ENCODE results near the gene SULT2A1.
"Not testable (repeated sequence)": the region's sequence is repeated elsewhere in the genome, so short reads cannot be mapped to it uniquely, and the experiment has no call there.

Gene SULT2A1, protein sequence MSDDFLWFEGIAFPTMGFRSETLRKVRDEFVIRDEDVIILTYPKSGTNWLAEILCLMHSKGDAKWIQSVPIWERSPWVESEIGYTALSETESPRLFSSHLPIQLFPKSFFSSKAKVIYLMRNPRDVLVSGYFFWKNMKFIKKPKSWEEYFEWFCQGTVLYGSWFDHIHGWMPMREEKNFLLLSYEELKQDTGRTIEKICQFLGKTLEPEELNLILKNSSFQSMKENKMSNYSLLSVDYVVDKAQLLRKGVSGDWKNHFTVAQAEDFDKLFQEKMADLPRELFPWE
- total RNA-seq: 0 reads per million in 4 experiments

DNA sequence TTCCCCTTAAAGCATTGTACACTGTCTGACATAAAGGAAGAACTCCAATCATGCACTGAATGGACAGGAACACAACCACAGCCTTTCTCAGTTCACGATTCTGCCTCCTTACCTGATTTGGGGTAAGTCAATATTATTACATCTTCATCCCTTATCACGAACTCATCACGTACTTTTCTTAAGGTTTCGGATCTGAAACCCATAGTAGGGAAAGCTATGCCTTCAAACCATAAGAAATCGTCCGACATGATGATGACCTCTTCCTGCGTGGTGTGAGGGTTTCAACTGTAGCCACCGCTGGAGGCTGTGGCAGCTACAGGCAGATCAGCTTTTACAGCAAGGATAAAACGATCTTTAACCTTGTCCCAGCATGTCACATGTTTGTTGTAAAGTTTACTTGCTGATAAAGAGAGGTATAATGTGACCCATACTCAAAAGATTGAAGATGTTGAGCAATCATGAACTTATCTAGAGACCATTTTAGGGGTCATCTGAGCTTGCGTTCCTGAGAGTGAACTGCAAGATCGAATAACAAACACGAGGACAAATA, at the start of gene SULT2A1:
TSS of gene SULT2A1 (minus strand) at position 306 of the 550 bp plus-strand sequence. CDS start at position 248, 58 bp downstream.
- no peak for DNase-seq

DNA sequence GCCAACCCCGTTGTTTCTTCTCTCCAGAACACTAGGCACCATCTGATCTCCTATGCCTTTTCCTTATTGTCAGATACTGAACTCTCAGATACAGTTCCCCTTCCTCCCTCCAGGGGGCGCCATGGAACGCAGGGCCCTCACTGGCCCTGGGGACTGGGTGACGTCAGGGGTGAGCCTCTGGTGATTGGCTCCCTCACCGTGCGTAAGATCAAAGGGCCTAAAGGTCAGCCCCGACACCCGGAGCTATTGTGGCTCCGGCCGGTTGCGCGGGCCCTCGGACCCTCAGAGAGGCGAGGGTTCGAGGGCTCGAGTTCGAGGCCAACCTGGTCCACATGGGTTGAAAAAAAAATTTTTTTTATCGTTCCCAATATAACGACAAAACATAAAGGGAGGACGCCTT, 42.5 kb upstream of the SULT2A1 start:
- DNase-seq: not testable (repeated sequence)

DNA sequence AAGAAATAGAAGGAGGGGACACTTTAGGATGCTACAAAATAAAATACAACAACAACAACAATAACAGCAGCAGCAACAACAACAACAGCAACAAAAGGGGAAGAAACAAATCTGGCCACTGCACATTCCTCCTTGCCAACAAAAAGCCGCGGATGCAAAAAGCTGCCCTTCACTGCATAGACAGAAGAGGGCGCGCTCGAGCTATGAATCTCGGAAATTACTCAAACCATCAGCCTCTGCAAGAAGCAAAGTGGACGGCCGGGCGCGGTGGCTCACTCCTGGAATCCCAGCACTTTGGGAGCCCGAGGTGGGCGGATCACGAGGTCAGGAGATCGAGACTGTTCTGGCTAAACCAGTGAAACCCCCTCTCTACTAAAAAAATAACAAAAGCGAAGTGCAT, 34.0 kb upstream of the SULT2A1 start:
- DNase-seq: not testable (repeated sequence)

DNA sequence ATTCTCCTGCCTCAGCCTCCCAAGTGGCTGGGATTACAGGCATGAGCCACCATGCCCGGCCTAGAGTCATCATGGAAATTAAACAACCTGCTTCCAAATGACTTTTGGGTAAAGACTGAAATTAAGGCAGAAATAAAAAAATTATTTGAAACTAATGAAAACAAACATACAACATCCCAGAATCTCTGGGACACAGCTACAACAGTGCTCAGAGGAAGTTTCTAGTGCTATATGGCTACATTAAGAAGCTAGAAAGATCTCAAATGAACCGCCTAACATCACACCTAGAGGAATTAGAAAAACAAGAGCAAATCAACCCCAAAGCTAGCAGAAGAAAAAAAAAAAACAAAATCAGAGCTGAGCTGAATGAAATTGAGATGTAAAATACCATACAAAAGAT, 24.1 kb upstream of the SULT2A1 start:
- not testable (repeated sequence) for DNase-seq

DNA sequence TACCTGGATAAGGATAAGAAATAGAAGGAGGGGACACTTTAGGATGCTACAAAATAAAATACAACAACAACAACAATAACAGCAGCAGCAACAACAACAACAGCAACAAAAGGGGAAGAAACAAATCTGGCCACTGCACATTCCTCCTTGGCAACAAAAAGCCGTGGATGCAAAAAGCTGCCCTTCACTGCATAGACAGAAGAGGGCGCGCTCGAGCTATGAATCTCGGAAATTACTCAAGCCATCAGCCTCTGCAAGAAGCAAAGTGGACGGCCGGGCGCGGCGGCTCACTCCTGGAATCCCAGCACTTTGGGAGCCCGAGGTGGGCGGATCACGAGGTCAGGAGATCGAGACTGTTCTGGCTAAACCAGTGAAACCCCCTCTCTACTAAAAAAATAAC, 23.2 kb upstream of the SULT2A1 start:
- DNase-seq: not testable (repeated sequence)

DNA sequence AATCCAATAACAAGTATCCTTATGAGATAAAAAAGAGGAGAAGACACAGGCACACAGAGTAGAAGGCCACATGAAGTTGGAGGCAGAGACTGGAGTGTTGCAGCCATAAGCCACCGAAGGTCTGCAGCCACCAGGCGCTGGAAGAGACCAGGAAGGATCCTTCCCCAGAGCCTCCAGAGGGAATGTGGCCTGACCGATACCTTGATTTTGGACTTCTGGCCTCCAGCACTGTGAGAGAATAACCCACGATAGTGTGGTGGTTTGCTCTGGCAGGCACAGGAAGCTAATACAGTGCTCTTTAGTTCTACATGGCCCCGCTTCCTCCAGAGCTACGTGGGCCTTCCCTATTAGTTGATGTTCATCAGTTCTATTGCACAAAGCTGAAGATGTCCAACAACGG, 15.3 kb upstream of the SULT2A1 start:
- no peak for DNase-seq

DNA sequence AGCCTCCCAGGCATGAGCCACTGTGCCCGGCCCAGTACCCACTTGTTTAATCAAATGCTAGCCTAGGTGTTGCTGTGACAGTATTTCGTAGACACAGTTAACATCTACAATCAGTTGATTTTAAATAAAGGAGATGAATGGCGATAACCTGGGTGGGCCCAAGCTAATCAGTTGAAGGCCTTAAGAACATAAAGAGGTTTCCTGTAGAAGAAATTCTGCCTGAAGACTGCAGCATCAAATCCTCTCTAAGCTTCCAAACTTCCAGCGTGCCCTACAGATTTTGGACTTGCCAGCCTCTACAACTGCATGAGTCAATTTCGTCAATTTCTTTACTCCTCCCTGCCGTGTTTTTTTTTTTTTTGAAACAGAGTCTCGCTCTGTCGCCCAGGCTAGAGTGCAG, 13.2 kb upstream of the SULT2A1 start:
- no peak for DNase-seq

DNA sequence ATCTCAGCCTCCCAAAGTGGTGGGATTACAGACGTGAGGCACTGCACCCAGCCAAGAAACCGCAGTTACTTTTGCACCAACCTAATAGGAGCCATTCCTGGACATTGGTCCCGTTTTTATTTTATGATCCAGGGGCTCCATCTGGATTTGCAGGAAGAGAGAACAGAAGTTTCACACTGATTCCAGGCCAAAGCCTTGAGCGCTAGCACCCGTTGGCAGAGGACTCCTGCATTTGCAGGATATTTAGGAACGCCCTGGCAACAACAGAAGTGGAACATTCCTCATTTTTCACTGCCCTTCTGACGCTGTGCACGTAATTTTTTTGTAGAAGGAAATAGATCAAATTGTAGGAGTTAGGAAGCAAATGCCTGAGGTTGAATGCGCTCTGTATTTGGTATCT, 11.7 kb upstream of the SULT2A1 start:
- no peak for DNase-seq

DNA sequence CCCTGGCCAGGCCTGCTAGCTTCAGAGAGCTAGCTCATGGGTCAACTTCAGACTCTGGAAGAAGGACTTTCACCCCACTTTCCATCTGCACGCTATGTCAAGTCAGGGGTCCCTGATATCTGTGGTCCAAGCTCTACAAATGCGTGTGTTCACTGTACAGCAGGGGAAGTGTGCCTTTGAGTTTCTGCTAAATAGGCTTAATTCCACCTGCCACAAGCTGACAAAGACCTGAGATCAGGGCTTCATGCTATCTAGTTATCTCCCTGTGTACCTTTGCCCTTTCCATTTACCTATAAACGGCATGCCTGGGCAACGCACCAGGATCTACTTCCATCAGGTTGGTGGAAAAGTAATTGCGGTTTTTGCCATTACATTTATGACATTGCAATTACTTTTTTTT, 10.7 kb upstream of the SULT2A1 start:
- DNase-seq: no peak

DNA sequence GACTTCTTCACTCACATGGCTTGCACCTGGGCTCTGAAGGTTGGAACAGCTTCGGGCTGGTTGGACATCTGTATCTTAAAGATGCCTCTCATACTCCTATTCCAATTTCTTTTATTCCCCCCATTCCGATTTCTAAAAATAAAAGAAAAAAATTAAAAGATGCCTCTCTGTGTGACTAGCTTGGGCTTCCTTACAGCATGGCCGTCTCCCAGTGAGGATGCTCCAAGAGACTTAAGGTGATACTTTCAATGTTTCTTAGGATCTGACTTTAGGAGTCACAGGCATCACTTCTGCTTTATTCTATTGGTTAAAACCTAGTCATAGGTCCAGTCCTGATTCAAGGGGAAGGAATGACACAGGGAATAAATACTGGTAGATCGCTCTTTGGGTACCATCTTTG, 9.9 kb upstream of the SULT2A1 start:
- DNase-seq: no peak

DNA sequence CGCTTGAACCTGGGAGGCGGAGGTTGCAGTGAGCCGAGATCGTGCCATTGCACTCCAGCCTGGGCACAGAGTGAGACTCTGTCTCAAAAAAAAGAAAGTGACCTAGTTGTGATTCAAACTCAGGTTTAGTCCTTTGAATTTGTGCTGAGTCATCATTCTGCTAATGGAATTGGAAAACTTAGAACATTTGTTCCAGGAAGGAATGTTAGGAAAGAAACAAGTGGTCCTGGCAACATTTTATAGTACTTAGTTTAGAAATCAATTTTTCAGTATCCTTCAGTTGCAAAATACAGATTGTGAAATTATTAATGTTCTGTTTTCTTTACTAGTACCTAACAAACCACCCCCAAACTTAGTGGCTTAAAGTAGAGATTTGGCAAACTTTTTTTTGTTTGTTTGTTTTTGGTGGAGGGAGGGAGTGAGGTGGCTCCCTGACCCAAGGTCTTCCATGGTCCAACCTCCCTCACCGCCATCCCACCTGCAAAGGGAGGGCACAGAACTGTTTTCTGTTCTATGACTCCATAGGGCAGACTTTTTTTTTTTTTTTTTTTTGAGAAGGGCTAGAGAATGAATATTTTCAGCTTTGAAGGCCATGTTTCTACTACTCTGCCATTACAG, 9.2 kb upstream of the SULT2A1 start:
- no peak for DNase-seq

DNA sequence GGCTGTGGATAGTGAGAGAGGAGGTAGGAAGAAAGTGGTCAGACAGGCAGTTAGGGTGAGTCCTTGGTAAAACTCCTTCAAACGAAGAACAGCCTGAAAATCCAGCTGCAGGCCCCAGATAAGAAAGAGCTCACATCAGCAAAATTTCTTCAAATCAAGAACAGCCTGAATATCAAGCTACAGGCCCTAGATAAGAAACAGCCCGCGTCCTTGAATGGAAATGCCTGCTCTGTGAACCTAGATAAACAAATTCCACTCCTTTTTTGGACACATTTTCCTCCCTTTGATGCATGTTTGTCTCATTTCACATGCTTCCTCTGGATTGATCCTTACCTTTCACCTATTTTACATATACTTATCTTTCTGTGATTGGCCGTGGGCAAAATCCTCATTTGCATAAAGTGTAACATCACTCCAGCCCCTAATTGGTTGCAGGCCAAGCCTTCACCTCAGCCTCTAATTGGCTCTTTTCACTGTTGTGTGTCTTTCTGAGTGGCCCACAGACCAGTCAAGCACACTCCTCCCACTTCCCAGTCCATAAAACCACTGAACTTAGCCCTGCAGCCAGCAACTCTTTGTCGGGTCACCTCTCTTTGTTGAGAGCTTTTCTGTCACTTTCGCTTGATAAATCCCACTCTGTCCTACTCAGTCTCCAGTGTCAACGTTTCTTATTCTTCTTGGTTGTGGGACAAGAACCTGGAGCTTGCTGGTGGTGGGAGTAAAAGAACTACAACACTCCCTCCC, 6.0 kb upstream of the SULT2A1 start:
- DNase-seq: no peak

DNA sequence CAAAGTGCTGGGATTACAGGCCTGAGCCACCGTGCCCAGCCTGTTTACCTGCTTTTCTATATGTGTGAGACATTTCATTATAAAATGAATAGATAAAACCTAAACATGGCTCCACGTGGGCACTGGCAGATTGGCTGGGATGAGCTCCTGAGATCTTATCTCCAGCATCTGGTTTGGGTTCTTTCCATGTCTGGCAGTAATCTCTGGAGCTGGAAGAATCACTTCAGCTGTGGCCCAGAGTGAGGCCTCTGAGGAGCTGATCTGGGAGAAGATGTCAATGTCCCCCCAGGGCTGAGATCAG, 5.5 kb upstream of the SULT2A1 start:
- DNase-seq: no peak

DNA sequence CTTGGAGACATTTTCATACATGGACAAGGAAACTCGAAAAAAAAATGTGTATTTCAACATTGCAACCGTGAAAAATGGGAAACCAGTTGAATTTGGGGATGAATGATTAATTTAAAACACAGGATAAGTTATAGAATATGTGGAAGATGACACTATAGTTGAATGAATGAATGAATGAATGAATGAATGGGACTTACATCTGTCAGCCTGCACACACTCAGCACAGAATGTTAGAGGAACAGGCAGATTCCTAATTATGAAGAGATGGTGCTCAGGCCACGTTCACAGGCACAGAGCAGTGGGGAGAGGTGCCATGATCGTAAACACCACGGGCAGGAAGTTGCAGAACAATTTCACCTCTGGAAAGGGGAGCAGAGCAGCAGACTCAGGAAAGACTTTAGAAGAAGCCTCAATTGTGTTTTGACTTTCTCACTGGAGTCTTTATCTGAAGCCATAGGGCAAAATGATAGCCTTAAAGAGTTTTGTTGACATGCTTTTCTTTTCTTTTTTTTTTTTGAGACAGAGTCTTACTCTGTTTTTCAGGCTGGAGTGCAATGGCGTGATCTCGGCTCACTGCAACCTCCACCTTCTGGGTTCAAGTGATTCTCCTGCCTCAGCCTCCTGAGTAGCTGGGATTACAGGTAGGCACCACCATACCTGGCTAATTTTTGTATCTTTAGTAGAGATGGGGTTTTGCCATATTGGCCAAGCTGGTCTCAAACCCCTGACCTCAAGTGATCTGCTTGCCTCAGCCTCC, 4.9 kb upstream of the SULT2A1 start:
- no peak for DNase-seq

DNA sequence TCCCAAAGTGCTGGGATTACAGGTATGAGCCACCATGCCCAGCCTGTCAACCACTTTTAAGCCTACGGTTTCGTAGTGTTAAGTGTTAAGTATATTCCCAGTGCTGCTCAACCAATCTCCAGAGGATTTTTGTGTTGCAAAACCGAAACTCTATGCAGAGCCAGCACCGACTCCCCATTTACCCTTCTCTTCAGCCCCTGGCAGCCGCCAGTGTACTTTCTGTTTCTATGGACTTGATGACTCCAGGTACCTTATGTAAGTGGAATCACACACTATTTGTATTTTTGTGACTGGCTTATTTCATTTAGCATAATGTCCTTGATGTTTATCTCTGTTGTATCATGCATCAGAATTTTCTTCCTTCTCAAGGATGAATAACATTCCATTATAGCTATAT, 1.1 kb downstream of the SULT2A1 start:
- DNase-seq: no peak

DNA sequence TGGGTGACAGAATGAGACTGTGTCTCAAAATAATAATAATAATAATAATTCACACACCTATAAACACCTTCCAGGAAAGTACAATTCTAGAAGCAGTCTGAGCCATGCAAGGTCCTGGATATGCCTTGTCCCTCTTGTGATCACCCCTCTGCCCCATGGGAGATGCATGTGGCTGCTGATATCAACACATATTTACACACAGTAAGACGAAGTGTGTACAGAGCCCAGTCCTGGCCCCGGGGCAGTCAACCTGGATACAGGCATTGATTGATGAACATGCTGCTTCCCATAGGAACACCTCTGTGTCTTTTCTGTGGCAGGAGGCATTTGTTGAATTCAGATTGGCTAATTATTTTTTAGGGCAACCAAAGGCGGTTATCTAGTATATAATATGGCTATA, 3.2 kb downstream of the SULT2A1 start:
- DNase-seq: no peak

DNA sequence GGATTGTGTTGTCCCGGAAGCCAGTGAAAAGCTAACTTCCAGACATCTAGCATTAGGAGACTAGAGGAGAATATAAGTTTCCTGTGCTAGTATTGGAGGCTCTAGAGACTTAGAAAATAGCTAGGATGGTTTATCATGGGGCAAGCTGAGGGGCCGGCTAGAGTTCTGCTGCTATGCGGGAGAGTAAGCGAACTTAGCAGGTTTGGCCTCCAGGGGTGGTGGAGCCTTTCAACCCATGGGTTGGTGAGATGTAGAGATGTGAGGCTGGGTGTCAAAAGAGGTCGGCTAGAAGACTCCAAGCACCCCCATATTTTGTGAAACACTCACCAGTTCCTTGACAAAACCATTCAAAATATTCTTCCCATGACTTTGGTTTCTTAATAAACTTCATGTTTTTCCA, 4.4 kb downstream of the SULT2A1 start:
- DNase-seq: no peak

DNA sequence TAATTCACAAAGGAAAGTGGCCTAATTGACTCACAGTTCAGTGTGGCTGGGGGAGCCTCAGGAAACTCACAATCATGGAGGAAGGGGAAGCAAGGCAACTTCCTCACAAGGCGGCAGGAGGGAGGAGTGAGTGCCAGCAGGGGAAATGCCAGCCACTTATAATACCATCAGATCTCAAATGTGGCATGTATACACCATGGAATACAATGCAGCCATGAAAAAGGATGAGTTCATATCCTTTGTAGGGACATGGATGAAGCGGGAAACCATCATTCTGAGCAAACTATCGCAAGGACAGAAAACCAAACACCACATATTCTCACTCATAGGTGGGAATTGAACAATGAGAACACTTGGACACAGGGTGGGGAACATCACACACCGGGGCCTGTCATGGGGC, 6.7 kb downstream of the SULT2A1 start:
- not testable (repeated sequence) for DNase-seq

DNA sequence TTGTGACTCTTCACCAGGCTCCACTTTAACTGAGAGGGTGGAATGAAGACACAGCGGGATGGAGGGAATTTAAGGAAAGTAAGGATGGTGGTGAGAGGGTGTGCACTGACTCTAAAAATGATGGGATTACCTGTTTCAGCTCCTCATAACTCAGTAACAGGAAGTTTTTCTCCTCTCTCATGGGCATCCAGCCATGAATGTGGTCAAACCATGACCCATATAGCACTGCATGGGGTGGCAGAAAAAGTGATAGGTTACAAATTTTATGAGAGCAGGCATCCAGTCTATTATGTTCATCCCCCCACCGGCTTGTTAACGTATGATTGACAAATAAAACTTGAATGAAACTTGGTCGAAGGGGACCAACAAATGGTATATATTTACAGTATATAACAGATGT, 7.2 kb downstream of the SULT2A1 start:
- DNase-seq: no peak

DNA sequence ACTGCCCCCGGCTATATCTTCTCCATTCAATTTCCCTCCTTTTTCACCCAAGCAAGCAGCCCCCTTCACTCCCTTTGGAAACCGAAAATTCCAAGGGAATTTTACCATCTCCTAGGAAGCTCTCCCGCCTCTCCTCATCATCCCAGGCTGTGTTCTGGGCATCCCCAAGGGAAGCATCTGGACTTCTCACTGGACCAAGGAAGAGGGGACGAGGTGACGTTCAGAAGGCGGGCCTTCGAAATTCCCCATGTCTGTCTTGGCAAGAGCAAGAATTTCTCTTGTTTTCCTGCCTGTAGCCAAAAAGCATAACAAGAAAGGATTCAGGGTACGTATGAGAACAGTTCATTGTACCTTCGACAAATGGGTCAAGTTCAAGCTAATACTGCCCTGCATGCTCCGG, 20.9 kb downstream of the SULT2A1 start:
- no peak for DNase-seq

DNA sequence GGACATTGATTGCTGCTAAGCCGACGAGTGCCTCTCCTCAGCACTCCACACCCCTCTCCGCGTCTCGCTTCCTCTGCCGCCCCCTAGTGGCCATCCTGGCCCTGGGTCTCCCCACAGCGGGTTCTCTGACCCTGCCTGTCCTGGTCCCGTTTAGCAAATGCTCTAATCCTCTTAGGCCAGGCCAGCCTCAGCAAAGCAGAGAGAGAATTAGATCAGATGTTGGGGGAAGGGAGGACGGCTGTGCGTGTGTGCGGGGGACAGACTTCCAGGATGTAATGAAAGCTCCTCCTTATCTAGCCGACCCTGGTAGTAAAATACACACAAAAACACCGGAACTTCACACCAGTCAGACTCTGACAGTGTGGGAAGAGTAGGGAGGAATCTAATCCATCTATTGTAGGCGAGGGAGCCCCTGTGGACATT, 22.6 kb downstream of the SULT2A1 start:
- peak; percentile 75 for DNase-seq

DNA sequence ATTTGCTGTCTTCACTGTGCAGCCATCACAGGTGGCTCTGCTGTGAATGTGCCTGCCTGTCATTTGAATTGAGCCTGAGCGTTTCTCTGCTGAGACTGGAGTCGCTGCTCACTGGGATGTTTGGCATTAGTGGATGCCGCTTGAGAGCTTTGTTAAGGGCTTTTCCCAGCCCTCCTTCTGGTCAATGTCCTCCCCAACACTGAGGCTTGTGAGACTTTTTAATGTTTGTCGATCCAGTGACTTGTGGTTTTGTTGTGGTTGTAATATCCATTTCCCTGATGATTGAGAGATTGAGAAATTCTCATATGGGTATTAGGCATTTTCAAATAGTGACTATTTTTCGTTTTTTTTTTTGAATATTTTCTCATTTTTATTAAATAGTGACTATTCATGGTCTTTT, 24.5 kb downstream of the SULT2A1 start:
- no peak for DNase-seq
